ENCODE results near the gene C13orf42. TPM values are rescaled to one million over a fixed set of nuclear protein-coding genes. Genes with fewer than 3 reads are reported as not detected.

C13orf42 gene
- total and polyA plus RNA-seq, 2 experiments from 2014 or later: 9.4 to 96.5 TPM

- no peaks in the 10 kb centered on the region for H3K9me2 ChIP-seq (ENCODE audit: insufficient read depth)
- H3K36me3 Mint-ChIP-seq (ENCODE audit: low read depth): peaks cover 32% of the 10 kb centered on the region
- DNase-seq (ENCODE audit: low spot score) (peak; percentile 60), ATAC-seq (peak; percentile 7; the same call in 1 of the 3 replicates)
- H3F3A ChIP-seq (replicated peaks; ENCODE audit: low read depth): peaks cover 7% of the 10 kb centered on the region; the same call in 1 of the 2 replicates
- no peak overlapping the region for H2AFZ ChIP-seq
- peaks cover 10% of the 10 kb centered on the region; the same call in 1 of the 3 replicates for H3K9me3 Mint-ChIP-seq
- peaks cover 74% of the 10 kb centered on the region for H3K4me1 Mint-ChIP-seq
- H3K36me3 ChIP-seq (ENCODE audit: insufficient read depth): no peaks in the 10 kb centered on the region
- no peaks in the 10 kb centered on the region for H4K20me1 ChIP-seq (replicated peaks; ENCODE audit: insufficient read depth)
- H3K4me3 Mint-ChIP-seq: no peak overlapping the region
- H3K4me1 ChIP-seq (ENCODE audit: insufficient read depth): peaks cover 63% of the 10 kb centered on the region
- no peak overlapping the region; the same call in 1 of the 2 replicates for H3K27ac ChIP-seq (ENCODE audit: low read depth)
- no peaks in the 10 kb centered on the region for H3K27me3 ChIP-seq (ENCODE audit: insufficient read depth)
- no peak overlapping the region for H3K4me2 ChIP-seq
- TF ChIP-seq ZNF331 (CRISPR knock-in tag; IDR thresholded peaks at IDR 0.05; ENCODE audit: low read depth) (no peak), REST (IDR thresholded peaks at IDR 0.05; ENCODE audit: unreplicated experiment) (no peak), NANOG (IDR thresholded peaks at IDR 0.05; ENCODE audit: borderline replicate concordance) (no peak), POLR2AphosphoS5 (IDR thresholded peaks at IDR 0.05; ENCODE audit: low read depth) (no peak), EZH2phosphoT487 (IDR thresholded peaks at IDR 0.05; ENCODE audit: unreplicated experiment) (no peak), EZH2 (IDR thresholded peaks at IDR 0.05; ENCODE audit: low read depth, unreplicated experiment) (no peak), STAT1 (IDR thresholded peaks at IDR 0.05; ENCODE audit: unreplicated experiment) (no peak), ZNF114 (CRISPR knock-in tag; IDR thresholded peaks at IDR 0.05) (no peak), JUNB (IDR thresholded peaks at IDR 0.05; ENCODE audit: unreplicated experiment) (no peak), CREB1 (CRISPR knock-in tag; IDR thresholded peaks at IDR 0.05; ENCODE audit: low read depth) (no peak)
- TF ChIP-seq, protein P1, sequence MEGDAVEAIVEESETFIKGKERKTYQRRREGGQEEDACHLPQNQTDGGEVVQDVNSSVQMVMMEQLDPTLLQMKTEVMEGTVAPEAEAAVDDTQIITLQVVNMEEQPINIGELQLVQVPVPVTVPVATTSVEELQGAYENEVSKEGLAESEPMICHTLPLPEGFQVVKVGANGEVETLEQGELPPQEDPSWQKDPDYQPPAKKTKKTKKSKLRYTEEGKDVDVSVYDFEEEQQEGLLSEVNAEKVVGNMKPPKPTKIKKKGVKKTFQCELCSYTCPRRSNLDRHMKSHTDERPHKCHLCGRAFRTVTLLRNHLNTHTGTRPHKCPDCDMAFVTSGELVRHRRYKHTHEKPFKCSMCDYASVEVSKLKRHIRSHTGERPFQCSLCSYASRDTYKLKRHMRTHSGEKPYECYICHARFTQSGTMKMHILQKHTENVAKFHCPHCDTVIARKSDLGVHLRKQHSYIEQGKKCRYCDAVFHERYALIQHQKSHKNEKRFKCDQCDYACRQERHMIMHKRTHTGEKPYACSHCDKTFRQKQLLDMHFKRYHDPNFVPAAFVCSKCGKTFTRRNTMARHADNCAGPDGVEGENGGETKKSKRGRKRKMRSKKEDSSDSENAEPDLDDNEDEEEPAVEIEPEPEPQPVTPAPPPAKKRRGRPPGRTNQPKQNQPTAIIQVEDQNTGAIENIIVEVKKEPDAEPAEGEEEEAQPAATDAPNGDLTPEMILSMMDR (conservative IDR thresholded peaks at IDR 0.05; ENCODE audit: low read depth in 2 of 2): no peak
- TF ChIP-seq, protein P2, sequence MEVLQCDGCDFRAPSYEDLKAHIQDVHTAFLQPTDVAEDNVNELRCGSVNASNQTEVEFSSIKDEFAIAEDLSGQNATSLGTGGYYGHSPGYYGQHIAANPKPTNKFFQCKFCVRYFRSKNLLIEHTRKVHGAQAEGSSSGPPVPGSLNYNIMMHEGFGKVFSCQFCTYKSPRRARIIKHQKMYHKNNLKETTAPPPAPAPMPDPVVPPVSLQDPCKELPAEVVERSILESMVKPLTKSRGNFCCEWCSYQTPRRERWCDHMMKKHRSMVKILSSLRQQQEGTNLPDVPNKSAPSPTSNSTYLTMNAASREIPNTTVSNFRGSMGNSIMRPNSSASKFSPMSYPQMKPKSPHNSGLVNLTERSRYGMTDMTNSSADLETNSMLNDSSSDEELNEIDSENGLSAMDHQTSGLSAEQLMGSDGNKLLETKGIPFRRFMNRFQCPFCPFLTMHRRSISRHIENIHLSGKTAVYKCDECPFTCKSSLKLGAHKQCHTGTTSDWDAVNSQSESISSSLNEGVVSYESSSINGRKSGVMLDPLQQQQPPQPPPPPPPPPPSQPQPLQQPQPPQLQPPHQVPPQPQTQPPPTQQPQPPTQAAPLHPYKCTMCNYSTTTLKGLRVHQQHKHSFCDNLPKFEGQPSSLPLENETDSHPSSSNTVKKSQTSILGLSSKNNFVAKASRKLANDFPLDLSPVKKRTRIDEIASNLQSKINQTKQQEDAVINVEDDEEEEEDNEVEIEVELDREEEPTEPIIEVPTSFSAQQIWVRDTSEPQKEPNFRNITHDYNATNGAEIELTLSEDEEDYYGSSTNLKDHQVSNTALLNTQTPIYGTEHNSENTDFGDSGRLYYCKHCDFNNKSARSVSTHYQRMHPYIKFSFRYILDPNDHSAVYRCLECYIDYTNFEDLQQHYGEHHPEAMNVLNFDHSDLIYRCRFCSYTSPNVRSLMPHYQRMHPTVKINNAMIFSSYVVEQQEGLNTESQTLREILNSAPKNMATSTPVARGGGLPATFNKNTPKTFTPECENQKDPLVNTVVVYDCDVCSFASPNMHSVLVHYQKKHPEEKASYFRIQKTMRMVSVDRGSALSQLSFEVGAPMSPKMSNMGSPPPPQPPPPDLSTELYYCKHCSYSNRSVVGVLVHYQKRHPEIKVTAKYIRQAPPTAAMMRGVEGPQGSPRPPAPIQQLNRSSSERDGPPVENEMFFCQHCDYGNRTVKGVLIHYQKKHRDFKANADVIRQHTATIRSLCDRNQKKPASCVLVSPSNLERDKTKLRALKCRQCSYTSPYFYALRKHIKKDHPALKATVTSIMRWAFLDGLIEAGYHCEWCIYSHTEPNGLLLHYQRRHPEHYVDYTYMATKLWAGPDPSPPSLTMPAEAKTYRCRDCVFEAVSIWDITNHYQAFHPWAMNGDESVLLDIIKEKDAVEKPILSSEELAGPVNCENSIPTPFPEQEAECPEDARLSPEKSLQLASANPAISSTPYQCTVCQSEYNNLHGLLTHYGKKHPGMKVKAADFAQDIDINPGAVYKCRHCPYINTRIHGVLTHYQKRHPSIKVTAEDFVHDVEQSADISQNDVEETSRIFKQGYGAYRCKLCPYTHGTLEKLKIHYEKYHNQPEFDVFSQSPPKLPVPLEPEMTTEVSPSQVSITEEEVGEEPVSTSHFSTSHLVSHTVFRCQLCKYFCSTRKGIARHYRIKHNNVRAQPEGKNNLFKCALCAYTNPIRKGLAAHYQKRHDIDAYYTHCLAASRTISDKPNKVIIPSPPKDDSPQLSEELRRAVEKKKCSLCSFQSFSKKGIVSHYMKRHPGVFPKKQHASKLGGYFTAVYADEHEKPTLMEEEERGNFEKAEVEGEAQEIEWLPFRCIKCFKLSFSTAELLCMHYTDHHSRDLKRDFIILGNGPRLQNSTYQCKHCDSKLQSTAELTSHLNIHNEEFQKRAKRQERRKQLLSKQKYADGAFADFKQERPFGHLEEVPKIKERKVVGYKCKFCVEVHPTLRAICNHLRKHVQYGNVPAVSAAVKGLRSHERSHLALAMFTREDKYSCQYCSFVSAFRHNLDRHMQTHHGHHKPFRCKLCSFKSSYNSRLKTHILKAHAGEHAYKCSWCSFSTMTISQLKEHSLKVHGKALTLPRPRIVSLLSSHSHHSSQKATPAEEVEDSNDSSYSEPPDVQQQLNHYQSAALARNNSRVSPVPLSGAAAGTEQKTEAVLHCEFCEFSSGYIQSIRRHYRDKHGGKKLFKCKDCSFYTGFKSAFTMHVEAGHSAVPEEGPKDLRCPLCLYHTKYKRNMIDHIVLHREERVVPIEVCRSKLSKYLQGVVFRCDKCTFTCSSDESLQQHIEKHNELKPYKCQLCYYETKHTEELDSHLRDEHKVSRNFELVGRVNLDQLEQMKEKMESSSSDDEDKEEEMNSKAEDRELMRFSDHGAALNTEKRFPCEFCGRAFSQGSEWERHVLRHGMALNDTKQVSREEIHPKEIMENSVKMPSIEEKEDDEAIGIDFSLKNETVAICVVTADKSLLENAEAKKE (CRISPR knock-in tag; IDR thresholded peaks at IDR 0.05): no peak
- TF ChIP-seq, protein P3, sequence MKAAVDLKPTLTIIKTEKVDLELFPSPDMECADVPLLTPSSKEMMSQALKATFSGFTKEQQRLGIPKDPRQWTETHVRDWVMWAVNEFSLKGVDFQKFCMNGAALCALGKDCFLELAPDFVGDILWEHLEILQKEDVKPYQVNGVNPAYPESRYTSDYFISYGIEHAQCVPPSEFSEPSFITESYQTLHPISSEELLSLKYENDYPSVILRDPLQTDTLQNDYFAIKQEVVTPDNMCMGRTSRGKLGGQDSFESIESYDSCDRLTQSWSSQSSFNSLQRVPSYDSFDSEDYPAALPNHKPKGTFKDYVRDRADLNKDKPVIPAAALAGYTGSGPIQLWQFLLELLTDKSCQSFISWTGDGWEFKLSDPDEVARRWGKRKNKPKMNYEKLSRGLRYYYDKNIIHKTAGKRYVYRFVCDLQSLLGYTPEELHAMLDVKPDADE (IDR thresholded peaks at IDR 0.05): no peak
- no peak overlapping the region for H3K4me3 ChIP-seq
- peaks cover 21% of the 10 kb centered on the region; the same call in 1 of the 2 replicates for H3K79me2 ChIP-seq (replicated peaks; ENCODE audit: insufficient read depth)
- H3K27me3 Mint-ChIP-seq (ENCODE audit: insufficient read depth, low read depth, poor library complexity): peaks cover 4% of the 10 kb centered on the region
- peak overlapping the region; percentile 81 for H3K27ac Mint-ChIP-seq
Measured at GRCh38 chr13:51153527-51153926, 42.5 kb upstream of the C13orf42 start.

All from GM23338 (cell line).